Measurements from ENCODE around the gene CHST13. TPM values are rescaled to one million over a fixed set of nuclear protein-coding genes. Genes with fewer than 3 reads are reported as not detected.

CHST13 gene
- total and polyA plus RNA-seq, 2 donors (not counting 3 experiments of a cell fraction or from before 2014, with no cell fraction given): 0.04 TPM; not detected in 1

- H4K20me1 ChIP-seq (replicated peaks; ENCODE audit: control insufficient read depth, extremely low read depth, insufficient read depth, low read length): no peaks in the 10 kb centered on the region
- no peak for DNase-seq (ENCODE audit: low read depth, low spot score)
- H3K27me3 ChIP-seq (ENCODE audit: control insufficient read depth in 2 of 2, insufficient read depth in 2 of 2, low read length in 2 of 2): no peaks in the 10 kb centered on the region
- no peaks in the 10 kb centered on the region for H3K36me3 ChIP-seq (ENCODE audit: control insufficient read depth in 2 of 2, extremely low read depth in 1 of 2, insufficient read depth in 2 of 2, low read length in 2 of 2)
- no peak overlapping the region for H3K4me3 ChIP-seq (replicated peaks in 1 of 3; ENCODE audit: insufficient read depth in 1 of 3, low read depth in 1 of 3, low read length in 3 of 3)
- H3K79me2 ChIP-seq (ENCODE audit: control insufficient read depth, insufficient read depth, low read length): no peaks in the 10 kb centered on the region
- H3K9me1 ChIP-seq (replicated peaks; ENCODE audit: control insufficient read depth, extremely low read depth, insufficient read depth, low read length): no peaks in the 10 kb centered on the region
- TF ChIP-seq POLR2A (IDR thresholded peaks at IDR 0.05; ENCODE audit: low read depth, low read length): no peak
- no peak for TF ChIP-seq GATA2 (IDR thresholded peaks at IDR 0.05; ENCODE audit: insufficient read depth, insufficient read length, low read depth, low read length)
- TF ChIP-seq FOS (IDR thresholded peaks at IDR 0.05; ENCODE audit: borderline replicate concordance, insufficient read depth, low read length): no peak
- TF ChIP-seq, protein P1, sequence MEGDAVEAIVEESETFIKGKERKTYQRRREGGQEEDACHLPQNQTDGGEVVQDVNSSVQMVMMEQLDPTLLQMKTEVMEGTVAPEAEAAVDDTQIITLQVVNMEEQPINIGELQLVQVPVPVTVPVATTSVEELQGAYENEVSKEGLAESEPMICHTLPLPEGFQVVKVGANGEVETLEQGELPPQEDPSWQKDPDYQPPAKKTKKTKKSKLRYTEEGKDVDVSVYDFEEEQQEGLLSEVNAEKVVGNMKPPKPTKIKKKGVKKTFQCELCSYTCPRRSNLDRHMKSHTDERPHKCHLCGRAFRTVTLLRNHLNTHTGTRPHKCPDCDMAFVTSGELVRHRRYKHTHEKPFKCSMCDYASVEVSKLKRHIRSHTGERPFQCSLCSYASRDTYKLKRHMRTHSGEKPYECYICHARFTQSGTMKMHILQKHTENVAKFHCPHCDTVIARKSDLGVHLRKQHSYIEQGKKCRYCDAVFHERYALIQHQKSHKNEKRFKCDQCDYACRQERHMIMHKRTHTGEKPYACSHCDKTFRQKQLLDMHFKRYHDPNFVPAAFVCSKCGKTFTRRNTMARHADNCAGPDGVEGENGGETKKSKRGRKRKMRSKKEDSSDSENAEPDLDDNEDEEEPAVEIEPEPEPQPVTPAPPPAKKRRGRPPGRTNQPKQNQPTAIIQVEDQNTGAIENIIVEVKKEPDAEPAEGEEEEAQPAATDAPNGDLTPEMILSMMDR (IDR thresholded peaks at IDR 0.05; ENCODE audit: extremely low read depth in 1 of 2, insufficient read depth in 1 of 2, low read depth in 1 of 2, low read length in 2 of 2): no peak
- no peak for TF ChIP-seq POLR2AphosphoS5 (IDR thresholded peaks at IDR 0.05; ENCODE audit: insufficient read depth, low read depth, low read length)
- TF ChIP-seq JUN (IDR thresholded peaks at IDR 0.05; ENCODE audit: borderline replicate concordance, insufficient read depth, insufficient read length, low read depth): no peak
- TF ChIP-seq EZH2 (IDR thresholded peaks at IDR 0.05; ENCODE audit: borderline replicate concordance, low read depth, low read length, severe bottlenecking): no peak
- no TSS peak for BruUV-seq (replicated peaks)
- H3K9me3 ChIP-seq (replicated peaks; ENCODE audit: control insufficient read depth, insufficient read depth, low read length): no peaks in the 10 kb centered on the region
- H2AFZ ChIP-seq (ENCODE audit: low read depth, low read length): no peak overlapping the region
- POLR2A ChIA-PET: no interaction called here
- dilution Hi-C loops (cut with MboI; ENCODE audit: extremely low pct_ligation_motif_present, low sequenced_read_pairs): no loop called here
- no peak overlapping the region for H3K4me2 ChIP-seq (ENCODE audit: insufficient read depth, low read length)
- CTCF ChIA-PET: no interaction called here
- intact Hi-C loops (cut with micrococcal nuclease): no loop called here
- H3K9ac ChIP-seq (replicated peaks; ENCODE audit: extremely low read depth, insufficient read depth, low read length): no peak overlapping the region
- no peaks in the 10 kb centered on the region for H3K4me1 ChIP-seq (ENCODE audit: control insufficient read depth, extremely low read depth, insufficient read depth, low read length)
- no peak overlapping the region for H3K27ac ChIP-seq (ENCODE audit: insufficient read depth, low read depth, low read length)
- no peak for FAIRE-seq
Measured at GRCh38 chr3:126498929-126499328, 25.0 kb upstream of the CHST13 start.

Data from endothelial cell of umbilical vein (primary cell).